Endothelial cell of umbilical vein (primary cell): ENCODE results near the gene SETSIP.

Experiments
- EZH2 ChIP-seq: IDR thresholded peaks from 2 replicates; pipeline ENCODE4 v1.6.1; 2012; ENCODE audit warnings: borderline replicate concordance, low read depth, mild to moderate bottlenecking, moderate library complexity, low read length, inconsistent platforms; ENCODE audit not compliant: severe bottlenecking
- FOS ChIP-seq: IDR thresholded peaks from 2 replicates; pipeline ENCODE4 v1.6.1; 2011; ENCODE audit warnings: mild to moderate bottlenecking, low read length, moderate library complexity, borderline replicate concordance; ENCODE audit not compliant: insufficient read depth
- JUN ChIP-seq: IDR thresholded peaks from 2 replicates; pipeline ENCODE4 v1.6.1; 2011; ENCODE audit warnings: borderline replicate concordance, low read depth; ENCODE audit not compliant: insufficient read length, insufficient read depth
- POLR2A ChIP-seq: IDR thresholded peaks from 2 replicates; pipeline ENCODE4 v1.6.1; 2012; ENCODE audit warnings: low read depth, mild to moderate bottlenecking, control low read depth, low read length
- POLR2AphosphoS5 ChIP-seq: IDR thresholded peaks from 2 replicates; pipeline ENCODE4 v1.6.1; 2012; ENCODE audit warnings: low read depth, mild to moderate bottlenecking, control low read depth, low read length, moderate library complexity; ENCODE audit not compliant: insufficient read depth
- TF ChIP-seq, protein P1 (sequence below), 2 donors: IDR thresholded peaks; 1 replicate in 1 of 2; 2 replicates in 1 of 2; pipeline ENCODE4 v1.5.1; 2011; ENCODE audit warnings: low read length in 2 of 2, mild to moderate bottlenecking in 2 of 2, moderate library complexity in 2 of 2, control low read depth in 1 of 2, inconsistent platforms in 1 of 2, low read depth in 1 of 2; ENCODE audit not compliant: insufficient read depth in 1 of 2; ENCODE audit errors: extremely low read depth in 1 of 2
- TF ChIP-seq, protein P2 (sequence below): IDR thresholded peaks from 2 replicates; pipeline ENCODE4 v1.6.1; 2011; ENCODE audit not compliant: insufficient read depth, insufficient read length

DNA sequence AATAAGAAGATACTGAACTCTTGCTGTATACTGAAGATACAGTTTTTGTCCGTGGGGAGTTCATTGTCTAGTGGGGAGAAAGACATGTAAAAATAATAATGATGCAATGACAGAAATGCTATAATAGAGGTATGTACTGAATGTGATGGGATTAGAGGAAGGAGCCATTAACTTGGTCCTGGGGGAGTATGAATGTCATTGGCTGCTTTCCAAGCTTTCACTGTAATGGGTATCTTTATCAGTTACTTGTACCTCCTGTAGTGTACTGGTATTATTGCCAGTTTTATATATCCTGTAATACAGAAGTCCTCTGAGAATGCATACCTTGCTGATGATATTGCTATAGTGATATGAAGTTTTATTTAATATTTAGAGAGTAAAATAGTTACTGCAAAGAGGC, 12.3 kb upstream of the SETSIP start:
- TF ChIP-seq, protein P1, sequence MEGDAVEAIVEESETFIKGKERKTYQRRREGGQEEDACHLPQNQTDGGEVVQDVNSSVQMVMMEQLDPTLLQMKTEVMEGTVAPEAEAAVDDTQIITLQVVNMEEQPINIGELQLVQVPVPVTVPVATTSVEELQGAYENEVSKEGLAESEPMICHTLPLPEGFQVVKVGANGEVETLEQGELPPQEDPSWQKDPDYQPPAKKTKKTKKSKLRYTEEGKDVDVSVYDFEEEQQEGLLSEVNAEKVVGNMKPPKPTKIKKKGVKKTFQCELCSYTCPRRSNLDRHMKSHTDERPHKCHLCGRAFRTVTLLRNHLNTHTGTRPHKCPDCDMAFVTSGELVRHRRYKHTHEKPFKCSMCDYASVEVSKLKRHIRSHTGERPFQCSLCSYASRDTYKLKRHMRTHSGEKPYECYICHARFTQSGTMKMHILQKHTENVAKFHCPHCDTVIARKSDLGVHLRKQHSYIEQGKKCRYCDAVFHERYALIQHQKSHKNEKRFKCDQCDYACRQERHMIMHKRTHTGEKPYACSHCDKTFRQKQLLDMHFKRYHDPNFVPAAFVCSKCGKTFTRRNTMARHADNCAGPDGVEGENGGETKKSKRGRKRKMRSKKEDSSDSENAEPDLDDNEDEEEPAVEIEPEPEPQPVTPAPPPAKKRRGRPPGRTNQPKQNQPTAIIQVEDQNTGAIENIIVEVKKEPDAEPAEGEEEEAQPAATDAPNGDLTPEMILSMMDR (IDR thresholded peaks at IDR 0.05; ENCODE audit: extremely low read depth in 1 of 2, insufficient read depth in 1 of 2, low read depth in 1 of 2, low read length in 2 of 2) = no peak
- TF ChIP-seq EZH2 (no peak), FOS (no peak), POLR2A (no peak), POLR2AphosphoS5 (no peak), JUN (no peak)
- TF ChIP-seq, protein P2, sequence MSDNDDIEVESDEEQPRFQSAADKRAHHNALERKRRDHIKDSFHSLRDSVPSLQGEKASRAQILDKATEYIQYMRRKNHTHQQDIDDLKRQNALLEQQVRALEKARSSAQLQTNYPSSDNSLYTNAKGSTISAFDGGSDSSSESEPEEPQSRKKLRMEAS = no peak
